H1 (cell line): ENCODE results near the gene ARHGEF2. TPM values are rescaled to one million over a fixed set of nuclear protein-coding genes. Genes with fewer than 3 reads are reported as not detected.

ENCODE experiments used
- CTCF ChIA-PET: fragments of 300-600 bp; sonication (Branson Sonifier 250); formaldehyde crosslinking; loops from one replicate; lab custom pipeline; 2021; ENCODE audit not compliant: partially characterized antibody; lab: Charles Lee
- POLR2A ChIA-PET: fragments of 300-600 bp; sonication (Branson Sonifier 250); formaldehyde crosslinking; loops from one replicate; lab custom pipeline; 2021; ENCODE audit warnings: inconsistent platforms; ENCODE audit not compliant: partially characterized antibody; lab: Charles Lee
- DNase-seq, 2 experiments: peaks; one replicate each; pipeline versions ENCODE4 v3.0.0 to v3.0.0-alpha.2; 2010 to 2022; ENCODE audit warnings: low spot score in 2 of 2, low read depth in 1 of 2, mixed read lengths in 1 of 2
- FAIRE-seq: peaks from 2 replicates; lab custom pipeline; 2011; peaks lifted over from hg19 to GRCh38; lab: Jason Lieb, UNC
- H2AFZ ChIP-seq: 2 replicates; pipeline ENCODE4 v1.8.1; 2012; ENCODE audit warnings: low read length, inconsistent platforms
- H2AK5ac ChIP-seq: 2 replicates; pipeline ENCODE4 v1.6.1; 2013; ENCODE audit warnings: low read depth, low read length
- H2BK120ac ChIP-seq: replicated peaks from 2 replicates; pipeline ENCODE3; 2013; ENCODE audit warnings: low read depth, low read length, inconsistent platforms
- H2BK12ac ChIP-seq: 2 replicates; pipeline ENCODE4 v1.6.1; 2013; ENCODE audit warnings: low read depth, low read length
- H2BK15ac ChIP-seq: 2 replicates; pipeline ENCODE4 v1.6.1; 2013; ENCODE audit warnings: low read length
- H2BK20ac ChIP-seq: 2 replicates; pipeline ENCODE4 v1.6.1; 2013; ENCODE audit warnings: low read length
- H2BK5ac ChIP-seq: 2 replicates; pipeline ENCODE4 v1.6.1; 2013; ENCODE audit warnings: low read depth, low read length
- H3K14ac ChIP-seq: 2 replicates; pipeline ENCODE4 v1.6.1; 2013; ENCODE audit warnings: inconsistent platforms; ENCODE audit not compliant: insufficient read length
- H3K18ac ChIP-seq: 2 replicates; pipeline ENCODE4 v1.6.1; 2013; ENCODE audit warnings: low read length; ENCODE audit errors: extremely low read depth
- H3K23ac ChIP-seq: 2 replicates; pipeline ENCODE4 v1.6.1; 2013; ENCODE audit warnings: inconsistent platforms; ENCODE audit not compliant: insufficient read length
- H3K23me2 ChIP-seq: 2 replicates; pipeline ENCODE4 v1.6.1; 2013; ENCODE audit warnings: low read depth, low read length
- H3K27ac ChIP-seq: 2 replicates; pipeline ENCODE4 v1.6.1; 2011; ENCODE audit warnings: low read depth, low read length, inconsistent platforms
- H3K27me3 ChIP-seq, 4 experiments: replicated peaks in 1 of 4; 1 replicate in 1 of 4; 2 replicates in 3 of 4; pipeline versions ENCODE4 v1.6.1 to v1.8.1; 2011 to 2013; ENCODE audit warnings: low read length in 3 of 4, mild to moderate bottlenecking in 3 of 4, inconsistent platforms in 2 of 4, mixed read lengths in 2 of 4, moderate library complexity in 1 of 4; ENCODE audit not compliant: control insufficient read depth in 3 of 4, insufficient read depth in 3 of 4; ENCODE audit errors: extremely low read depth in 1 of 4
- H3K36me3 ChIP-seq, 4 experiments: 2 replicates each; pipeline versions ENCODE4 v1.6.1 to v1.8.1; 2011 to 2013; ENCODE audit warnings: mild to moderate bottlenecking in 4 of 4, low read length in 3 of 4, moderate library complexity in 2 of 4, control low read depth in 1 of 4, inconsistent platforms in 1 of 4; ENCODE audit not compliant: insufficient read depth in 4 of 4, control insufficient read depth in 2 of 4
- H3K4ac ChIP-seq: replicated peaks from 2 replicates; pipeline ENCODE3; 2013; ENCODE audit warnings: low read length, low read depth, mixed read lengths, inconsistent platforms; ENCODE audit not compliant: insufficient read length
- H3K4me1 ChIP-seq, 4 experiments: replicated peaks in 1 of 4; 1 replicate in 1 of 4; 2 replicates in 3 of 4; pipeline versions ENCODE4 v1.6.1 to v1.8.1; 2011 to 2013; ENCODE audit warnings: low read length in 3 of 4, inconsistent platforms in 2 of 4, mixed read lengths in 1 of 4; ENCODE audit not compliant: insufficient read depth in 4 of 4, control insufficient read depth in 3 of 4
- H3K4me2 ChIP-seq, 2 experiments: 2 replicates each; pipeline versions ENCODE4 v1.6.1 to v1.8.1; 2011 to 2013; ENCODE audit warnings: low read depth in 2 of 2, low read length in 2 of 2, control low read depth in 1 of 2, inconsistent platforms in 1 of 2, mild to moderate bottlenecking in 1 of 2; ENCODE audit not compliant: insufficient read depth in 1 of 2
- H3K4me3 ChIP-seq, 4 experiments: fragments of 200-600, 300-600 bp in 1 of 4; sonication (generic), shearing (Covaris generic), sonication (Bioruptor Twin) in 1 of 4; 2 replicates each; pipeline versions ENCODE4 v1.5.1 to v1.8.1; 2011 to 2016; ENCODE audit warnings: low read length in 4 of 4, low read depth in 3 of 4, control low read depth in 2 of 4, inconsistent platforms in 2 of 4, mild to moderate bottlenecking in 2 of 4, mixed read lengths in 1 of 4, moderate library complexity in 1 of 4; ENCODE audit not compliant: insufficient read depth in 2 of 4; ENCODE audit errors: extremely low read depth in 1 of 4
- H3K56ac ChIP-seq: replicated peaks from 2 replicates; pipeline ENCODE3; 2013; ENCODE audit warnings: low read depth, mild to moderate bottlenecking, mixed read lengths, low read length, inconsistent platforms; ENCODE audit not compliant: insufficient read length
- H3K79me1 ChIP-seq: 2 replicates; pipeline ENCODE4 v1.6.1; 2013; ENCODE audit warnings: low read depth, low read length, control low read depth
- H3K79me2 ChIP-seq, 2 experiments: 2 replicates each; pipeline versions ENCODE4 v1.6.1 to v1.8.1; 2012 to 2013; ENCODE audit warnings: low read length in 2 of 2, mild to moderate bottlenecking in 2 of 2, inconsistent platforms in 1 of 2; ENCODE audit not compliant: insufficient read depth in 2 of 2, control insufficient read depth in 1 of 2
- H3K9ac ChIP-seq, 4 experiments: replicated peaks in 1 of 4; 1 replicate in 1 of 4; 2 replicates in 3 of 4; pipeline versions ENCODE4 v1.6.1 to v1.8.1; 2011 to 2013; ENCODE audit warnings: low read depth in 3 of 4, low read length in 3 of 4, control low read depth in 2 of 4, mild to moderate bottlenecking in 2 of 4, moderate library complexity in 2 of 4, inconsistent platforms in 1 of 4; ENCODE audit errors: extremely low read depth in 1 of 4
- H3K9me3 ChIP-seq, 2 experiments: 2 replicates each; pipeline versions ENCODE4 v1.6.1 to v1.8.1; 2012 to 2013; ENCODE audit warnings: mild to moderate bottlenecking in 2 of 2, moderate library complexity in 2 of 2, control low read depth in 1 of 2, inconsistent platforms in 1 of 2, low read depth in 1 of 2, low read length in 1 of 2, mixed read lengths in 1 of 2; ENCODE audit not compliant: insufficient read depth in 2 of 2
- H4K20me1 ChIP-seq, 2 experiments: replicated peaks in 1 of 2; 2 replicates each; pipeline versions ENCODE3 to v1.8.1; 2011 to 2013; ENCODE audit warnings: inconsistent platforms in 2 of 2, low read length in 2 of 2, mild to moderate bottlenecking in 1 of 2; ENCODE audit not compliant: insufficient read depth in 2 of 2, control insufficient read depth in 1 of 2
- H4K5ac ChIP-seq: 2 replicates; pipeline ENCODE4 v1.6.1; 2013; ENCODE audit warnings: low read length, low read depth, mixed read lengths, inconsistent platforms; ENCODE audit not compliant: insufficient read length
- H4K8ac ChIP-seq: 2 replicates; pipeline ENCODE4 v1.8.0; 2013; ENCODE audit warnings: mild to moderate bottlenecking, moderate library complexity, low read length, inconsistent platforms; ENCODE audit not compliant: insufficient read depth; ENCODE audit errors: extremely low read depth
- H4K91ac ChIP-seq: replicated peaks from 2 replicates; pipeline ENCODE3; 2013; ENCODE audit warnings: low read length, mixed read lengths, inconsistent platforms; ENCODE audit not compliant: insufficient read length
- BCL11A ChIP-seq, 2 experiments: IDR thresholded peaks; one replicate each; pipeline ENCODE4 v1.6.1; 2011; ENCODE audit warnings: low read depth in 2 of 2, low read length in 2 of 2, mild to moderate bottlenecking in 2 of 2
- FOSL1 ChIP-seq: IDR thresholded peaks from 2 replicates; pipeline ENCODE4 v1.6.1; 2011; ENCODE audit warnings: mild to moderate bottlenecking, low read depth, low read length, moderate library complexity; ENCODE audit not compliant: insufficient read depth
- KDM1A ChIP-seq: fragments of 200-600, 300-600 bp; sonication (generic); IDR thresholded peaks from 2 replicates; pipeline ENCODE4 v1.7.1; 2016; ENCODE audit warnings: mild to moderate bottlenecking, low read length, borderline replicate concordance
- KDM5A ChIP-seq: fragments of 200-600 bp; IDR thresholded peaks from 2 replicates; pipeline ENCODE4 v1.7.1; 2012; ENCODE audit warnings: mild to moderate bottlenecking, low read length, inconsistent platforms, mixed read lengths
- POU5F1 ChIP-seq: IDR thresholded peaks from 2 replicates; pipeline ENCODE4 v1.6.1; 2011; ENCODE audit warnings: low read depth, mild to moderate bottlenecking, low read length, moderate library complexity
- RAD21 ChIP-seq, 2 experiments: IDR thresholded peaks in 1 of 2; conservative IDR thresholded peaks in 1 of 2; 2 replicates each; pipeline ENCODE4 v1.6.1; 2011; ENCODE audit warnings: low read depth in 2 of 2, low read length in 2 of 2, improper control_type of control experiment in 1 of 2, inconsistent platforms in 1 of 2, mild to moderate bottlenecking in 1 of 2, moderate library complexity in 1 of 2
- RFX5 ChIP-seq: IDR thresholded peaks from 2 replicates; pipeline ENCODE4 v1.6.1; 2011; ENCODE audit warnings: low read depth, low read length, improper control_type of control experiment, borderline replicate concordance
- SAP30 ChIP-seq: fragments of 300-600 bp; sonication (generic); IDR thresholded peaks from 2 replicates; pipeline ENCODE4 v1.7.1; 2012; ENCODE audit warnings: low read length, moderate library complexity, mild to moderate bottlenecking, inconsistent platforms; ENCODE audit not compliant: insufficient read depth, insufficient replicate concordance
- YY1 ChIP-seq: IDR thresholded peaks from 2 replicates; pipeline ENCODE4 v1.6.1; 2011; ENCODE audit warnings: low read depth, mild to moderate bottlenecking, low read length
- WGBS, 2 experiments: shearing (Covaris generic) in 1 of 2; methylation state at CpG; one replicate each; pipeline versions ENCODE4 v1.1.6 to v1.1.7; 2013 to 2015; ENCODE audit warnings: low lambda C conversion rate in 2 of 2, mixed read lengths in 2 of 2, inconsistent platforms in 1 of 2, low coverage in 1 of 2, missing lambda C conversion rate in 1 of 2; ENCODE audit not compliant: insufficient replicate concordance in 2 of 2, insufficient coverage in 1 of 2, insufficient read length in 1 of 2; ENCODE audit errors: extremely low coverage in 1 of 2, missing lambda C conversion rate in 1 of 2; 5-methylcytosine and 5-hydroxymethylcytosine counted together
- polyA plus RNA-seq, 7 experiments: library from polyadenylated mRNA; depleted of rRNA in 3 of 7; stranded (reverse) in 5 of 7; unstranded in 2 of 7; fragments of >200 nt in 5 of 7; fragments of 200-250 nt in 2 of 7; gene quantifications; 1 replicate in 5 of 7; 2 replicates in 1 of 7; 4 replicates in 1 of 7; pipeline versions ENCODE4 v1.2.1 to v1.2.3, GENCODE V29; 2011 to 2013; ENCODE audit warnings: missing spikeins in 2 of 7, mixed read lengths in 2 of 7
- total RNA-seq: library from RNA; stranded (reverse); fragmentation: NEBNext Ultra II Directional; extraction: Animal tissue kit (Norgen Biotek cat#: 25700); gene quantifications from 2 replicates; pipeline ENCODE4 v1.2.1, GENCODE V29; 2021

Gene ARHGEF2
- total and polyA plus RNA-seq, 2 of the 8 experiments (the other 6 are each of a cell fraction or from before 2014, with no cell fraction given): 42.7 to 80.5 TPM

GRCh38 chr1:155918660-155919059, 59.7 kb downstream of the ARHGEF2 start:
- H3K4ac ChIP-seq: no peak overlapping the region
- no peak overlapping the region for H2AK5ac ChIP-seq
- H3K23me2 ChIP-seq: no peaks in the 10 kb centered on the region
- H2BK5ac ChIP-seq: no peak overlapping the region
- H3K27me3 ChIP-seq: no peaks in the 10 kb centered on the region
- H2BK20ac ChIP-seq: no peak overlapping the region
- no peaks in the 10 kb centered on the region for H3K4me1 ChIP-seq
- H3K4me3 ChIP-seq: no peak overlapping the region
- no peaks in the 10 kb centered on the region; the same call in 1 of the 2 replicates for H3K79me1 ChIP-seq
- H4K8ac ChIP-seq: no peak overlapping the region
- no peak overlapping the region for H3K27ac ChIP-seq
- H3K56ac ChIP-seq: no peak overlapping the region
- no peak overlapping the region for H2AFZ ChIP-seq
- H4K20me1 ChIP-seq: peaks cover 1 to 12% of the 10 kb centered on the region in 2 experiments
- no peak overlapping the region for H2BK120ac ChIP-seq
- H2BK12ac ChIP-seq: no peak overlapping the region
- FAIRE-seq: no peak
- TF ChIP-seq BCL11A (IDR thresholded peaks at IDR 0.05; ENCODE audit: low read depth in 2 of 2, low read length in 2 of 2): no peak
- TF ChIP-seq RAD21 (IDR thresholded peaks at IDR 0.05 in 1 of 2, conservative IDR thresholded peaks at IDR 0.05 in 1 of 2; ENCODE audit: low read depth in 2 of 2, low read length in 2 of 2): no peak
- no peak for TF ChIP-seq POU5F1
- TF ChIP-seq KDM1A: no peak
- TF ChIP-seq FOSL1: no peak
- TF ChIP-seq KDM5A: no peak
- no peak for TF ChIP-seq SAP30
- TF ChIP-seq YY1: no peak
- no peak for TF ChIP-seq RFX5
- no peak overlapping the region for H3K9ac ChIP-seq
- H3K14ac ChIP-seq: no peak overlapping the region
- peaks cover 46 to 99% (median 86%) of the 10 kb centered on the region in 4 experiments for H3K36me3 ChIP-seq
- no peak for DNase-seq
- no peaks in the 10 kb centered on the region for H3K9me3 ChIP-seq
- whole genome bisulfite sequencing, 2 experiments: 89% methylated on average over 3 of the region's 3 CpGs; no CpG with 5 or more reads in 1 of the 2 experiments
- H4K5ac ChIP-seq: no peak overlapping the region
- ChIA-PET POLR2A (interaction anchor here (1.0 to 11.7 kb wide), 8 partner anchors 13 to 403 kb away, joined by 3 to 109 read pairs (median 3); partner anchors contain the start of gene KHDC4), CTCF (interaction anchor here (0.7 kb wide), 1 partner anchor 62 kb away, joined by 3 read pairs; no protein-coding TSS in a partner anchor)
- no peak overlapping the region for H3K4me2 ChIP-seq
- H3K23ac ChIP-seq: no peak overlapping the region
- H3K79me2 ChIP-seq: no peaks in the 10 kb centered on the region
- H2BK15ac ChIP-seq: no peak overlapping the region
- H4K91ac ChIP-seq: no peak overlapping the region
- no peak overlapping the region for H3K18ac ChIP-seq
